ENCODE data around the gene CCSER1. TPM values are rescaled to one million over a fixed set of nuclear protein-coding genes. Genes with fewer than 3 reads are reported as not detected.

CCSER1 gene
- total and polyA plus RNA-seq, 2 of the 8 experiments (the other 6 are each of a cell fraction or from before 2014, with no cell fraction given) = 0.26 to 0.84 TPM

- TF ChIP-seq CHD7 (IDR thresholded peaks at IDR 0.05; ENCODE audit: insufficient replicate concordance, low read length) = no peak
- no peak for TF ChIP-seq SIN3A (conservative IDR thresholded peaks at IDR 0.05 in 1 of 2, IDR thresholded peaks at IDR 0.05 in 1 of 2; ENCODE audit: low read depth in 1 of 2, low read length in 2 of 2)
- TF ChIP-seq TEAD4 (IDR thresholded peaks at IDR 0.05; ENCODE audit: low read depth, low read length) = no peak
- TF ChIP-seq SP2 (IDR thresholded peaks at IDR 0.05; ENCODE audit: low read length) = no peak
- TF ChIP-seq RFX5 (IDR thresholded peaks at IDR 0.05; ENCODE audit: borderline replicate concordance, low read depth, low read length) = no peak
- no peak for TF ChIP-seq YY1 (IDR thresholded peaks at IDR 0.05; ENCODE audit: low read depth, low read length)
- no peak for TF ChIP-seq RNF2 (IDR thresholded peaks at IDR 0.05; ENCODE audit: borderline replicate concordance, low read depth, low read length, missing control alignments, poor library complexity, severe bottlenecking)
- no peak for TF ChIP-seq ZNF274 (IDR thresholded peaks at IDR 0.05; ENCODE audit: borderline replicate concordance, extremely low read depth, low read length)
- no peak for TF ChIP-seq E2F6 (IDR thresholded peaks at IDR 0.05)
- no peak for TF ChIP-seq GABPA (IDR thresholded peaks at IDR 0.05; ENCODE audit: borderline replicate concordance, insufficient read depth, low read length)
These were observed 417.4 kb downstream of the CCSER1 start (continued) for GRCh38 chr4:90544532-90545045.
